ENCODE data around the gene TMSB4X.

- TF ChIP-seq CTCF (IDR thresholded peaks at IDR 0.05), result no peak
- no peak for TF ChIP-seq POLR2A (IDR thresholded peaks at IDR 0.05)
- TF ChIP-seq POLR2AphosphoS5 (IDR thresholded peaks at IDR 0.05), result no peak
These were observed 18.8 kb upstream of the TMSB4X start for GRCh38 chrX:12955882-12956703.
